ENCODE data around the gene CEBPG.

Gene CEBPG

GRCh38 chr19:33392341-33393285, 19.1 kb downstream of the CEBPG start:
- H3K4me3 ChIP-seq: no peak overlapping the region
- peak overlapping the region in 3 of 21 experiments; percentile 34 to 57 (median 43) for H3K27ac ChIP-seq

DNA sequence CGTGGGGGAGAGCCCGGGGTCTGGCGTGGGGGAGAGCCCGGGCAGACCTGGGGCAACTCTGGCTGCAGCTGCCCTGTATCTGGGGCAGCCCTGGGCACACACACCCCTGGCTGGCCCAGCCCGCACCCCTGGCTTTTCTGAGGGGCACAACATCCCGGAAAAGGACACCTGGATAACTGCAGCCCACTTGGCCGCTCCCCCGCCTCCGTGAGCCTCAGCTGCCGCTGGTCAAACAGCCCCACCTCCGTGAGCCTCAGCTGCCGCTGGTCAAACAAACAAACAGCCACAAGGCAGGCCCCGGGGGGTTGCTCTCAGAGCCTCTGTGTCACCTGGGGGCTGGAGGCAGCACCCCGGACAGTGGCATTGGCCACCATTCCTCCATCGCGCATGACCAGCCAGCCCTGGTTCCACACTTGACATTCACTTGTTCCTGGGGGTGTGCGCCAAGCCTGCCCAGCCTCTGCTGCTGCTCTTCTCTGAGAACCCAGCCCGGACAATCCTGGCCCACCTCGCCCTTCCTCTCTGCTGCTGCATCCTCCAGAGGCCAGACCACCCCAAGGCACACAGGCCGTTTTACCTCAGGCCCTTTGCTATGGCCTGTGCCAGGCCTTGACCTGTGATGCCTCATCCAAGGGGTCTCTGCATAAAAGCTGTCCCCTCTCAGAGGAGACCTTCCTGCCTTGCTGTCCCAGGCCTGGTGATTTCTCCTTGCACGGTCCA, 19.9 kb downstream of the CEBPG start:
- peak overlapping the region in 7 of 21 experiments; percentile 4 to 80 (median 55) for H3K27ac ChIP-seq

DNA sequence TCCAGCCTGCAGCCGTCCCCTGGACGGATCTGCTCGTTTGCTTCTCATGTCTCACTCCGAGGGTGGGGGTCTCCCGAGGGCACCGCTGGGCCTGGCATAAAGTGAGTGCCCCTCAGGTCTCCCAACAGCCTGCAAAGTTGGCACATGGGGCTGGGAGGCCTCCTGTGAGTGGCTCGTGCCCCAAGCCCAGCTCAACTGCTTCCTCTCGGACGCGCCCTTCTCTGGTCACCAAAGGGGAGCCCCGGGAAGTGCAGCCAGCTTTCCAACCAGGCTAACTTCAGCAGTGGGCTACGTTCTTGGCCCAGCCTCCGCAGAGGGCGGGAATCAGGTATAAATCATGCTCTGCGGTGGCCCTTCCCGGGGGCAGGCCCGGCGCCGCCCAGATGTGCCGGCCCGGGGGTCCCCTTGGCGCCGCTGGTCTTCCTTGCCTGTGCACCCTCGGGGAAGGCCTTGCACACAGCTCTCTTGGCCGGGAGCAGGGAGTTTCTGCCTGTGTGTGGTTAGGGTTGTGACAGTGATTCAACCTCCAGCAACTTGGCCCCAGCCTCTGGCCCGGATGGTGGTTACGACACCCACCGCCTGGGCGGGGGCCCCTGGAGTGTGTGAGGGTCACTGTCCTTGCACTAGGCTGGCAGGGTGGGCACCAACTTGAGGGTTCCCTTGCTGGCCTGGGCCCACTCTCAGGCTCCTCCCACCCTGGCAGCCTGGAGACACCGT, 20.7 kb downstream of the CEBPG start:
- peak overlapping the region in 14 of 21 experiments; percentile 7 to 80 (median 40) for H3K27ac ChIP-seq
- H3K4me3 ChIP-seq: no peak overlapping the region

More for the DNA sequence above, 19.9 kb downstream of the CEBPG start:
- H3K4me3 ChIP-seq: no peak overlapping the region

GRCh38 chr19:33394723-33395560, 21.4 kb downstream of the CEBPG start:
- Histone ChIP-seq H3K27ac (peak overlapping the region in 13 of 21 experiments; percentile 2 to 80 (median 20)), H3K4me3 (no peak overlapping the region)

DNA sequence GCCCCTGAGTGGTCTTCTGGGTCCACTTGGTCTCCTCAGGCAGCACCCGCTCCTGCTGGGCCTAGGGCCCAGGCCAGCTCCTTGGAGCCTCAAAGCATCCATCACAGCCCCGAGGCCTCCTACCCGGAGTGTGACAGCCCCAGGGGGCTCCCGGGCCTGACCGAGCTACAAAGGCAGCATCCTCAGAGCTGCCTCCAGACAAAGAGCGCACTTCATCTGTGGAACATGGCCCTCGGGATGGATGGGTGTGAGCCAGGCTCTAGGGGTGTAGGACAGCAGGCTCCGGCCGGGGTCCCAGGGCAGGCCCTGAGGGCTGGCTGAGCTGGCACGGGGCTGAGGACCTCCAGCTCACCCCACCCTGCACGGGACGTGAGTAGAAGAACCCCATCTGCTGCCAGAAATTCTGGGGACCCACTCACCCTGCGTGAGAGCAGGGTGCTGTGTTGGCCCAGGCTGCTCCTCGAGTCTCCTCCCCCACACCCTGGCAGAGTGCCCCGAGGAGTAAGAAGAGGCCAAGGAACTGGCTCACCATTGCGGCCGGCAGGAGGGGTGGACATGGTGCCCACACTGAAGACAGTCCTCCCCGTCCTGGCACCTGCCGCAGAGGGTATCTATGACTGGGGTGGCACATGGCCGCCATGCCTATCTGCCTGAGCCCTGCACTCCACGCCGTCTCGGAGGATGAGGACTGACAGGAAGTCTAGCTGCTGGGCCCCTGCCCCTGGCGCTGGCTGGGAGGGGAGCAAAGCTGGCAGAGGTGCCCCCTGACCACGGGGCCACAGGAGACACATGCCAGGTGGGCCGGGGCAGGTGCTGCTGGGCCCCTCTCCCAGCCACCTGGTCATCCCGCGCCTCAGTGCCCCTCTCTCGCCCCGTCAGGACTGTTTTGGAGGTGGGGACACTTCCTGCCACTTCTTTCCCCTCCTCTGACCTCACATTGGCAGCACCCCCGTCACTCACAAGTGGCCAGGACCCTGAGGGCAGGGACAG, 22.3 kb downstream of the CEBPG start:
- H3K27ac ChIP-seq: peak overlapping the region in 2 of 21 experiments; percentile 15 to 31
- no peak overlapping the region for H3K4me3 ChIP-seq

GRCh38 chr19:33396701-33397535, 23.4 kb downstream of the CEBPG start:
- H3K4me3 ChIP-seq: no peak overlapping the region
- no peak overlapping the region for H3K27ac ChIP-seq

- Histone ChIP-seq H3K27ac (peak overlapping the region in 1 of 21 experiments; percentile 7), H3K4me3 (no peak overlapping the region)
Measured at GRCh38 chr19:33397536-33398360, 24.2 kb downstream of the CEBPG start.

GRCh38 chr19:33398361-33399060, 25.0 kb downstream of the CEBPG start:
- H3K27ac ChIP-seq: no peak overlapping the region
- H3K4me3 ChIP-seq: no peak overlapping the region

DNA sequence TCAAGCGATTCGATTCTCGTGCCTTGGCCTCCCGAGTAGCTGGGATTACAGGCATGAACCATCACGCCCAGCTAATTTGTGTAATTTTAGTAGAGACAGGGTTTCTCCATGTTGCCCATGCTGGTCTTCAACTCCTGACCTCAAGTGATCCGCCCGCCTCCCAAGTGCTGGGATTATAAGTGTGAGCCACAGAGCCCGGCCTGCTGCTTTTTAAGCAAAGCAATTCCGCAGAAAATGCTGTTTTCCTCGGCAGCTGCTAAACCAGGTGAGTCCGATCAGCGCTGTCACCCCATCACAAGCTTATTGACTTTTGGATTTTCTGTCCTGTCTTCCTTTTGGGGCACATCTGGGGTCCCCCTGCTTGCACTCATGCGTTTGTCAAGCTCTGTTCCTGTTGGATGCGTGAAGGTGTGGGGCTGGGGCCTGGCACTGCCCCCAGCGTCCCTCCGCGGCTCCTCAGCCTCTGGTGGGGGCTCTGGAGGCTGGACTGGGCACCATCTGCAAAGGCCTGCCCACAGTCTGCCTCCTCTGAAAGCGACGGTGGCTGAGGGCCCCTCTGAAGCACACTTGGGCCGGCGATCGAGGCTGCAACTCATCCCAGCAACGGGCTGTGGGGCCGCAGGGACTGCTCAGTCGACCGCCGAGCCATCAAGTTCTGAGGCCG, 25.7 kb downstream of the CEBPG start:
- Histone ChIP-seq H3K4me3 (no peak overlapping the region), H3K27ac (no peak overlapping the region)

- Histone ChIP-seq H3K27ac (no peak overlapping the region), H3K4me3 (no peak overlapping the region)
Measured at GRCh38 chr19:33399745-33400681, 26.5 kb downstream of the CEBPG start.

GRCh38 chr19:33400856-33401682, 27.6 kb downstream of the CEBPG start:
- H3K27ac ChIP-seq: no peak overlapping the region
- no peak overlapping the region for H3K4me3 ChIP-seq

DNA sequence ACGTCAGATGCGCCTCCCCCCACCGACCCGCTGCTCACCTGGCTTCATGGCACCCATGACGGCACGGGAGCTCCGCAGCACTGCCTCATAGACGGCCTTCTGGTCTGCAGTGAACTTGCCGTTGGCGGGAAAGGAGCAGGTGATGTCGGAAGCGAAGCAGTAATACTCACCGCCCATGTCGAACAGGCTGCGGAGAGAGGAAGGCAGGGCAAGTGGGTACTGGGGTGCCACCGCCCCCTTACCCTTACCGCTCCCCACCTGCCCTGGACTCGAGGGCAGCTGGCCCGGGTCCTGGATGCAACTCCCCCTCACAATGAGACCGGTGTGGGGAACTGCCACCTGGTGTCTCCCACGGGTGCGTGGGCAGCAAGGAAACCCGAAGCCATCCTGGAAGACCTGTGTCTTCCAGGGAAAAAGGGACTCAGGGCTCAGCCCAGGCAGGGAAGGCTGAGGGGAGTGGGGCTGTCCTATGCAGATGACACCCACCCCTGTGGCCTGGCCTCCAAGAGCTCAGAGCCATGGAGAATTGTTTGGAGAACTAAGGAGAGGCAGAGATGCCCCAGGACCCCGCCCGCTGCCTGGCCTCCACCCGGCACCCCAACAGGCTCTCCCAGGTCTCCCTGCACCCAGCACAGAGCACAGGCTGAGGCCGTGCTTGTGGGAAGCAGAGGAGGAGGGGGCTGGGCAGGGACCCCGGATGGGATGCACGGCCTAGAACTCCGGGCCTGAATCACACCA, 28.3 kb downstream of the CEBPG start:
- Histone ChIP-seq H3K4me3 (no peak overlapping the region), H3K27ac (no peak overlapping the region)

Measured in skin epidermis (tissue), 12 donors.